Transverse colon (tissue), 4 donors: Measurements from ENCODE around the gene CDSN.

Experiments
- POLR2AphosphoS5 ChIP-seq, 3 donors: sonication (generic); formaldehyde crosslinking; IDR thresholded peaks; one replicate each; pipeline ENCODE4 v1.6.1; 2016; ENCODE audit warnings: antibody characterized with exemption in 3 of 3
- TF ChIP-seq, protein P1 (sequence below), 5 experiments: fragments of 200-600 bp in 3 of 5; fragments of 450-650 bp in 2 of 5; sonication (generic) in 3 of 5; IDR thresholded peaks; 1 replicate in 2 of 5; 2 replicates in 3 of 5; pipeline ENCODE4 v1.5.1; 2016 to 2017; ENCODE audit warnings: antibody characterized with exemption in 5 of 5, inconsistent platforms in 3 of 5, mild to moderate bottlenecking in 2 of 5, moderate library complexity in 1 of 5

DNA sequence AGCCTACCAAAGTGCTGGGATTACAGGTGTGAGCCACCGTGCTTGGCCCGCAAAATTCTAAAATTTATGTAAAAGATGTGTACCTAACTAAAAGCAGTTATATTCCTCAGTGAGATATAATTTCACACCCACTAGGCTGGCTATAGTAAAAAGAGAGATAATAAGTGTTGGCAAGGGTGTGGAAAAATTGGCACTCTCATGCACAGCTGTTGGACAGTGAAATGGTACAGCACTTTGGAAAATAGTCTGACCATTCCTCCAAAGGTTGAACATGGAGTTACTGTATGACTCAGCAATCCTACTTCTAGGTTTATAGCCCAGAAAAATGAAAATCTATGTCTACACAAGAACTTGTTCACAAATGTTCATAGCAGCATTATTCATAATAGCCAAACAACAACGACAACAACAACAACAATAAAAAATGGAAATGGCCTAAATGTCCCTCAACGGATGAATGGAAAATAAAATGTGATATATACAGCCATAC, 21.8 kb downstream of the CDSN start:
- TF ChIP-seq, protein P1, sequence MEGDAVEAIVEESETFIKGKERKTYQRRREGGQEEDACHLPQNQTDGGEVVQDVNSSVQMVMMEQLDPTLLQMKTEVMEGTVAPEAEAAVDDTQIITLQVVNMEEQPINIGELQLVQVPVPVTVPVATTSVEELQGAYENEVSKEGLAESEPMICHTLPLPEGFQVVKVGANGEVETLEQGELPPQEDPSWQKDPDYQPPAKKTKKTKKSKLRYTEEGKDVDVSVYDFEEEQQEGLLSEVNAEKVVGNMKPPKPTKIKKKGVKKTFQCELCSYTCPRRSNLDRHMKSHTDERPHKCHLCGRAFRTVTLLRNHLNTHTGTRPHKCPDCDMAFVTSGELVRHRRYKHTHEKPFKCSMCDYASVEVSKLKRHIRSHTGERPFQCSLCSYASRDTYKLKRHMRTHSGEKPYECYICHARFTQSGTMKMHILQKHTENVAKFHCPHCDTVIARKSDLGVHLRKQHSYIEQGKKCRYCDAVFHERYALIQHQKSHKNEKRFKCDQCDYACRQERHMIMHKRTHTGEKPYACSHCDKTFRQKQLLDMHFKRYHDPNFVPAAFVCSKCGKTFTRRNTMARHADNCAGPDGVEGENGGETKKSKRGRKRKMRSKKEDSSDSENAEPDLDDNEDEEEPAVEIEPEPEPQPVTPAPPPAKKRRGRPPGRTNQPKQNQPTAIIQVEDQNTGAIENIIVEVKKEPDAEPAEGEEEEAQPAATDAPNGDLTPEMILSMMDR (IDR thresholded peaks at IDR 0.05): no peak
- TF ChIP-seq POLR2AphosphoS5 (IDR thresholded peaks at IDR 0.05): no peak
